Measurements from ENCODE around the gene NSG1.
A peak's percentile ranks its signal among the peaks of the same experiment; 100 is the strongest.

The NSG1 gene

DNA sequence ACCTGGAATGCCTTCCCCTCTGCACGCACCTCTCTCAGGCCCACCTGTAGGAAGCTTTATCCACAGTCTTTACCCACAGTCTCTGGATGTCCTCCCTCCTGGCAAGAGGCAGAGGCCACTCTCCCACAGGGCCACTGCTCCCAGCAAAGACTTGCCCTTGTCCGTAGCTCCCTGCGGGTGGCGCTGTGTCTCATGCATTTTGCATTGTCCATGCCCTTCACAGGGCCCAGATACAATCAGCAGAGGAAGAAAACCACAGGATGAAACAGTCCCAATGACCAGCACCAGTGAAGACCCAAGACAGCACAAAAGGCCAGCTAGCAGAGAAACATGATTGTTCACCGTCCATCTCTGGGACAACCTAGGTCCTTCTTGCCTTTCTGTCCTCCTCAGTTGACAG lies 2.1 kb upstream of the NSG1 start:
- no peak for TF ChIP-seq ZNF274 (IDR thresholded peaks at IDR 0.05; ENCODE audit: low read depth, low read length)

DNA sequence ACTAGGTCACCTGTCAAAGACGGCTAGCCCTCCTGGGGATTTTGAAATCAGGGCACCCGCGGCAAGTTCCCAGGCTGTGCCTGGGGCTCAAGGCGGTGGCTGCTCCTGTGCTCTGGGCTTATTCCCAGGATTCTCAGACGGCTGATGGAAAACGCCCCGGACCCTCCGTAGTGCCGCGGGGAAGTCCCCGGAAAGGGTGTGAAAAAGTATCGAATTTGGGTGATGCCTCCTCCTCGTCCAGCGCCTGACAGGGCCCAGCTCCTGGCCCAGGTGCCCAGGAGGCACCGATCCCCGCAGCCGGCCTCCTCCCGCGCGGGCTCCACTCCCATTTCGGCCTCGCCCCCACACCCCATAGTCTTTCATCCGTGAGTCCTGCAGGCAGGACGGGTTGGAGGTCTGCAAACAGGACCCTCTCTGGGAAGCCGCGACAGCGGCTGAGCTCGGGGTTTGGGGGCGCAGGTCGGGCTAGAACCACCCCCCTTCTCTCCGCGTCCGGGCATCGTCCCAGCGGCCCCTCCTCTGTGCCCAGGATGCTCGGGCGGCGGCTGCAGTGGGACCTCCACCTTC lies 1.1 kb upstream of the NSG1 start:
- H3K4me3 ChIP-seq (ENCODE audit: low read length), result no peak overlapping the region
- no peak for TF ChIP-seq ZNF274 (IDR thresholded peaks at IDR 0.05; ENCODE audit: low read depth, low read length)

More for the DNA sequence above, 2.1 kb upstream of the NSG1 start:
- H3K4me3 ChIP-seq (ENCODE audit: low read length), result no peak overlapping the region

DNA sequence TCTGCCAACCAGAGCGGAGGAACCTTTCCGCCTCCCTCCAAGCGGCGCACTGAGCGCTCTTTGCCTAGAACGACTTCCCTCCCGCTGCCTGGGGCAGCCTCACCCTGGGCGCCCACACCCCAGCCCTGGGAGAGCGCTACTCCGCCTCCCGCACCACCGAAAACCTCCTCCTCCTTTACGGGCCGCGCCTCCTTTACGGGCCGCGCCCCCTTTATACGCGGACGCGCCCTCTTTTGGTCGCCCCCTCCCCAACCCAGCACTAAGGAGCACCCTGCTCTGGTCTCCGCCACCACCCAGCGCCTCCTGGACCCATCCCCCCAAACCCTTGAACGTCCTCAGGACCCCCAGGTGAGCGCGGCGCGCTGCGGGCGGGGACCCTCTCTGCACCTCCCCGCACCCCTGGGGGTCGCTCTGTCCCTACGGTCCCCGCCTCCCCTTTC lies 586 bp upstream of the NSG1 start:
- H3K4me3 ChIP-seq (ENCODE audit: low read length), result peak overlapping the region; percentile 28; the same call in 1 of the 2 replicates

DNA sequence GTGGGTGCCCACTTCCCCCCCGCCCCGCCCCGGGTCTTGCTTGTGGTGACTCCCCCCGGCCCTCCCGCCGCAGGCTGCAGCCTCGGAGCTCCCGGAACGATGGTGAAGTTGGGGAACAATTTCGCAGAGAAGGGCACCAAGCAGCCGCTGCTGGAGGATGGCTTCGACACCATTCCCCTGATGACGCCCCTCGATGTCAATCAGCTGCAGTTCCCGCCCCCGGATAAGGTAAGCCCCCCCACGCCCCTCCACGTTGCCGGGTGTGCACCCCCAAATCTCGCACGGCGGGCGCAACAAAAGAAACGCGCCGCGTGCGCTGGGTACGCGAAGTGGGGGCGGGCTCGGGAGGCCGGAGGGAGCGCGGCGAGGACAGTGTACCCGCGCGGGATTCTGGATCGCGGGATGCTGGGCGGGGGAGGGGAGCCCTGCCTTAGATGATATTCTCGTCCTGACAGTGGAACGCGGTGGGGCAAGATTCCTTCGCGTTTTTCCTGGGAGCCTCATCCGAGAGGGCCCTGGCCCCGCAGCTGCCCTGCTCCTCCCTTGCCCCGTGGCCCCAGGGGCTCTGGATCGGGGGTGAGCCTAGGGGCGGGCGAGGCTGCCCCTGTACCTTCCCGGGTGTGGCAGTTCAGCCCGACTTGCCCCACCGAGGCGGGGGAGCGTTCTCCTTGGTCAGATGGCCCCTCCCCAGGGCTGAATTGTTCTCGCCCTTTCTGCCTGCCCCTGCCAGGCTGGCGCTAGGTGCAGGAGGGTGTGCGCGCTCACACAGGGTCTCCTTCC lies 819 bp downstream of the NSG1 start:
- H3K4me3 ChIP-seq (ENCODE audit: low read length), result no peak overlapping the region
- TF ChIP-seq ZNF274 (IDR thresholded peaks at IDR 0.05; ENCODE audit: low read depth, low read length), result no peak

More for the DNA sequence above, 586 bp upstream of the NSG1 start:
- TF ChIP-seq ZNF274 (IDR thresholded peaks at IDR 0.05; ENCODE audit: low read depth, low read length), result no peak

DNA sequence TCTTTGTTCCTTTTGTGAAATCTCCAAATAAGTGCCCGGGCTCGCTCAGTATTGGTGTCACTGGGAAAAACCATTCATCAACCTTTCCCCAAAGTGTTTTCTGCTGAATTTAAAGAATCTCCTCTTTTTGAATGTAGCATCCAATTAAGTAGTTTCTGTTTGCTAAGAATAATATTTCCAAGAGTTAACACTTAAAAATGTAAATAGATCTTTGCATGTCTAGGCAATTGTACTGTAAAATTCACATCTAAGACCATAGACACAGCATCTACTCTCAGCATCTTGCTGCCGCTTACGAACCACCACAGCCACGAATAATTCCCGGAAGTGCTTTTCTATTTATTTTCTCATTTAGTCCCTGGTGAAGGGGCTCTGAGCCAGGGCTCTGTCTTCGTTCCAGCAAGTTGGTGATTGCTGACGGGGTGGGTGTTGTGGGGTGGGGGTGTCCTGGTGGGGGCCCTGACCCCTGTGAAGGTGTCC lies 1.4 kb downstream of the NSG1 start:
- no peak overlapping the region for H3K4me3 ChIP-seq (ENCODE audit: low read length)
- TF ChIP-seq ZNF274 (IDR thresholded peaks at IDR 0.05; ENCODE audit: low read depth, low read length), result no peak

DNA sequence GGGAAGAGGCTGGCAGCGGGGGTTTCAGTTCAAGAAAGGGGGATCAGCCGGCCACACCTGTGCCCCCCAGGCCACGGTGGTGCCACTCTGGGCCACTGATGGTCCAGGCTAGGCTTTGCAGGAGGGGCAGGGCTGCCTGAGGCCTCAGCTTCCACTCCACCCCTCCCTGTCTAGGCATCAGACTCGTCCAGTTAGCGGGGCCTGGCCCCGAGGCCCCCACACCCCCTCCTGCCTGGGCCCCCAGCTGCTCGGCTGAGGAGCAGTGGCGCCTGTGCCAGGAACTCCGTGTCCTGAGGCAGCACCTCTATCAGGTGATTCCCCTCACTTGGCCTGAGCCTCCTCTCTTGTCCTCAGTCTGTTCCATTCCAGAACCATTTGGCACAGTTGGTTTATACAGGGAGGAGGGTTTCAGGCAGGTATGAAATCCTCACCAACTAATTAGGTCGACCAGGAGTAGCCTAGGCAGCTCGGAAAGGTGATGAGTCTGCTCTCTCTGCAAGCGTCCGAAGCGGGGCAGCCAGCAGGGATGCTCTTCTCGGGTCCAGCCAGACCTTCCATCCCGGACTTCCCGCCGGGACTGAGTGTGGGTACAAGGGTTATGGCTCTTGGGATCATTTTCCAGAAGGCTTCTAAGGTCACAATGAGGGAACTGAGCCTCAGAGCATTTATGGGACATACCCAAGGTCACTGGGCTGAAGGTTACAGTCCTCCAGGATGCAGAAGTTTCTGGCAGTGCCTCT lies 2.1 kb downstream of the NSG1 start:
- H3K4me3 ChIP-seq (ENCODE audit: low read length), result no peak overlapping the region
- no peak for TF ChIP-seq ZNF274 (IDR thresholded peaks at IDR 0.05; ENCODE audit: low read depth, low read length)

DNA sequence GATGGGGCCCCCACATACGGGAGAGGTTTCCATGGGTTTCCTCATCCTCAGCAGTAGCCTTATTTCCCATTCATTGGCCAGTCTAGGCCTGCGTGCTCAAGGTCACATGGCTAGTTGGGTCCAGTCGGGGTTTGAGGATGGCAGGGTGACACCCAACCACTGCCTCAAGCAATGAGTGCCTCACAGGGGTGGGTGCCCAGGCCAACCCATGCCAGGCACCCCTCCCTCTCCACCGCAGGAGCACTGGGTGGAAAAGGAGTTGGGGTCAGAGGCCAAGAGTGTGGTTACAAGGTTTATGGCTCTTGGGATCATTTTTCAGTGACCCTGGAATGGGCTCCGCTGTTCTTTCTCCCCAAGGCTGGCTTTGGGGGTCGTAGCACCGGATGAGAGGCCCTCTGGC lies 3.1 kb downstream of the NSG1 start:
- no peak for TF ChIP-seq ZNF274 (IDR thresholded peaks at IDR 0.05; ENCODE audit: low read depth, low read length)
- H3K4me3 ChIP-seq (ENCODE audit: low read length), result no peak overlapping the region

DNA sequence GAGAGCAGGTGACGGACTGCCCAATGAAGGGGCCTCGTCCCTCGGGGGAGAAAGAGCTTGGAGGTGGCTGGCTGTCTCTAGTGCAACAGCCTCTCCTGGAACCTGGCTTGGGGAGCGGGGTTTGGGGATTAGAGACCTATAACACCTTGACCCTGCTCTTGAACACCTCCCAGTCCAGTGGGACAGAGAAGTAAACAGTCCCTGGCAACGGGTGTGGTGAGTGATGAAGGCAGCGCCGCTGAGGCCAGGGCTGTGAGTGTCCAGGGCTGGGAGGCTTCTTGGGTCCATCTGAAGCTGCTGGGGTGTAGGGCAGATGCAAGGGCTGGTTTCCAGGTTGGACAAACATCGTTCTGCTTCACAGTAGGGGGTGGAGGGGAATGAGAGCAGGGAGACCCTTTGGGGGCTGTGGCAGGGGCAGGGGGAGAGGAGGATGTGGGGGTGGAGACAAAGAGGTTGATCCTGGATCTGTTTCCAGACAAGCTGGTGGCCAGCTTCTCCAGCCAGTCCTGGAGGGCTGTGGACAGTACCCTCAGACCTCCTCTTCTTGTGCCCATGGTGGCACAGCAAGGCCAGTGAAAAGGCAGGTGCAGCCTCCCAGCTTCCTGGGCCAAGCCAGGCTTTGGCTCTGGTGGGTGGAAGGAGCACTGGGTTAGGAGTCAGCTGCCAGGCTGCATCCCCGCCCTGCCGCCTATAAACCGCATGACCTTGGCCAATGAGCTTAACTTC lies 3.8 kb downstream of the NSG1 start:
- no peak overlapping the region for H3K4me3 ChIP-seq (ENCODE audit: low read length)
- TF ChIP-seq ZNF274 (IDR thresholded peaks at IDR 0.05; ENCODE audit: low read depth, low read length), result no peak

DNA sequence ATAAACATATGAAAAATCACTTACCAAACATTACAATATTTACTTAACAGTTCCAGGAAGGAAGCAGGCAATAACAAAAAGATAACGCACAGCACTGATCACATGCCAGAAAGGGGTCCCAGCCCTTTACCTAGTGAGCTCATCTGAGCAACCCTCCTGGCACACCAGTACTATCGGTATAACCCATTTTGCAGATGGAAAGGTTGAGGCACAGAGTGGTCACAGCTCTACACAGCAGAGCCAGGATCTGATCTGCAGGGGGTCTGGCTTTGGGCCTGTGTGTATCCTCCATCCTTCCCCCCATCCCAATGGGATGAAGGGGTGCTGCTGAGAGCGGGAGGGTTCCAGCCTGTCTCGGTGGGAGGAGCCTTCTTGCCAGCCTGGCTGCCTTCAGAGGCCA lies 5.0 kb downstream of the NSG1 start:
- no peak for TF ChIP-seq ZNF274 (IDR thresholded peaks at IDR 0.05; ENCODE audit: low read depth, low read length)
- no peak overlapping the region for H3K4me3 ChIP-seq (ENCODE audit: low read length)

DNA sequence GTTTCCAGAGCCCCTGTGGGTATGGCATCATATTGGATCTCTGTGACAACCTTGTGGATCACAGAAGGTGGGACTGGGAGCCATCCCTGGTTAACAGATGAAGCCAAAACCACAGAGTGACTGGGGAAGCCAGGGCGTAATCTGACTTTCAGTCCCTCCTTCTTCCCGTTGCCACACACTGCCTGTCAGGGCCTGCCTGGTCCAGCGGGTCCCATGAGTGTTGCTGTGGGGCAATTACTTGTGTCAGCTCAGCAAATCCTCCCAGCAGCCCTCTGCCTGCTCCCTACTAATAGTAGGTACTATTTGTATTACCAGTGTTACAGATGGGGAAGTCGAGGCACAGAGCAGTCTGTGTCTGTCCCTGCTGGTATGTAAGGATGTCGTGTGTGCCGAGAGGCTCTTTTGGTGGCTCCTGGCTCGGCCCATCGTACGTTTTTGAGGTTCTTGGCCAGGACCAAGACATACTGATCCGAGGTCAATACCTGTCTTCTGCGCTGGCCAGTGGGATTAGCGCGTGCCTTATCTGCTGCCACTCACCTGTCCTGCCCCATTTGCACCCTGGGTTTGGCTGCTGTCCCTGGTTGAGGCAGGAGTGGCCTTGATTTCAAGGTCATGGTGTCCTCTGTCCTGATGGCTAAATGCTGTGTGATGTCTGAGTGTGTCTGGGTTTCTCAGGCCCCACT lies 5.7 kb downstream of the NSG1 start:
- H3K4me3 ChIP-seq (ENCODE audit: low read length), result no peak overlapping the region
- no peak for TF ChIP-seq ZNF274 (IDR thresholded peaks at IDR 0.05; ENCODE audit: low read depth, low read length)

DNA sequence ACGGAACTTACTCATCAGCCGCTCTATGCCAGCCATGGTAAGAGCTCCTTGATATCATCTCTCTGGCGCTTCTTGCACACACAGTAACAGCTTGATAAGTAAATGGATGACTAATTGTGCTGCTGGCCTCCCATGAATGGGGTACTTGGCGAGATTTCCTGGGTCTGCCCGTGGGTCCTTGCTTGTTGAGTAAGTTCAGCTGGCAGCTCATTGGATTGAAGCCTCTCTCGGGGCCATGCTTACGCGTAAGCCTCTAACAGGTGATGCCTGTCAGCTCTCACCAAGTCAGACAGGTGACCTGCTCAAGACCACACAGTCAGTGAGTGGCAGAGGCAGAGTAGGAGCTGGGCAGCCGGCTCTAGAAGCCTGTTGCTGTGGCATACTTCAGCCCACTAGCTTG lies 7.7 kb downstream of the NSG1 start:
- TF ChIP-seq ZNF274 (IDR thresholded peaks at IDR 0.05; ENCODE audit: low read depth, low read length), result no peak
- no peak overlapping the region for H3K4me3 ChIP-seq (ENCODE audit: low read length)

DNA sequence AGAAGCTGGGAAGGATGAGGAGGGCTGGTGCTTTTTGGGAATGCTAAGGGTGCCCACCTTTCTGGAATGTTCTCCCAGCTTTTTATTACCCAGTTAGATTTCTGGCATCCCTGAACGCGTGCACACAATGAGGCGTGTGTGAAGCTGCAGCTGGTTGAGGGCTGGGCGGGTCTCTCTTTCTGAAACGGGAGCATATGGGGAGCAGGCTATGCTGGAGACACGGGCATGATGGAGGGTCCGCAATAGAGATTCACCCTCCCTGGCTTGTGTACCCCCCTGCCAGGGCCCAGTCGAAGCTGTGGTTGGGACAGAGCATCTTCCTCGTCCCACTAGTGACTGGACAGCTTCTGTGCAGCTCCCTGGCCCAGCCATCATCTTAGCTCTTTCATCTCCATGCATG lies 8.5 kb downstream of the NSG1 start:
- H3K4me3 ChIP-seq (ENCODE audit: low read length), result no peak overlapping the region
- no peak for TF ChIP-seq ZNF274 (IDR thresholded peaks at IDR 0.05; ENCODE audit: low read depth, low read length)

DNA sequence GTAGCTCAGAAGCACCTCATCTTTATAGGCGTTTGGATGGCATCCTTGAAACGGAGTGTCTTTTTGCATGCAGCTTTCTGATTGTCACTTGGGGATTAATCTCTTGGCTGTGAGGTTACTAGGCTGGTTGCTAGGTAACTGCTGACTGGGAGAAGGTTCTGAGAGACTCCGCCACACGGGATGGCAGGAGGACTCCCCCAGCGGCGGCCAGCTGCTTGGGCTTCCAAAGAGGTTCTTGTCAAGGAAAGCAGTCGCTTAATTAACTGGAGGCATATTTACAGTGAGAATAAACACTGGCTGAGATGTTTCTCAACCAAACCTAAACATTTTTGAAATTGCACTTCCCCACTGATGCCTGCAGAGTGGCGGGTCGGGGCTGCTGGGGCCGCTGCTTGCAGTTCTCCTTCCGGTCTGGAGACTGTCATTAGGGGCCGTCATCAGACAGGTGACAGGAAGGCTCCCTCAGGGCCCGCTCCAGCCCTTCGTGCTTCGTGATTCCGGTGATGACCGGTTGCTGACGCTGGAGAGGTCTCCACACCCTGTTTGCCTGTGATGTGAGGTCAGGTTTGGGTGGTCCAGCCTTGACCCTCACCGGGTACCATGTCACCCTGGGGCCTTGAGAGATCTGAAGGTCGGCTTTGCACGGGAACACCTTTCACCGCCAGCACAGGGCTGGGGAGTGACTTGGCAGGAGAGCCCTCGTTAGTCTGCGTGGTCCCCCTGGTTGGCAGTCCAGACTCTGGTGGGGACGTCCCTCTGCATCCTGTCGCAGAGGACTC lies 9.1 kb downstream of the NSG1 start:
- H3K4me3 ChIP-seq (ENCODE audit: low read length), result no peak overlapping the region; the same call in 1 of the 2 replicates
- TF ChIP-seq ZNF274 (IDR thresholded peaks at IDR 0.05; ENCODE audit: low read depth, low read length), result no peak
